HFF-Myc (cell line): ENCODE results near the gene FRZB.

Experiments
- DNase-seq: peaks from one replicate; pipeline ENCODE4 v3.0.0-alpha.2; 2011; ENCODE audit warnings: low read depth; ENCODE audit errors: extremely low read depth
- H3K4me3 ChIP-seq: replicated peaks from 2 replicates; pipeline ENCODE4 v1.5.1; 2011; ENCODE audit warnings: low read depth, mild to moderate bottlenecking, control low read depth, low read length
- TF ChIP-seq, protein P1 (sequence below): IDR thresholded peaks from 2 replicates; pipeline ENCODE4 v1.5.1; 2012; ENCODE audit warnings: mild to moderate bottlenecking, low read depth, low read length, control low read depth; ENCODE audit errors: missing control alignments

FRZB gene

DNA sequence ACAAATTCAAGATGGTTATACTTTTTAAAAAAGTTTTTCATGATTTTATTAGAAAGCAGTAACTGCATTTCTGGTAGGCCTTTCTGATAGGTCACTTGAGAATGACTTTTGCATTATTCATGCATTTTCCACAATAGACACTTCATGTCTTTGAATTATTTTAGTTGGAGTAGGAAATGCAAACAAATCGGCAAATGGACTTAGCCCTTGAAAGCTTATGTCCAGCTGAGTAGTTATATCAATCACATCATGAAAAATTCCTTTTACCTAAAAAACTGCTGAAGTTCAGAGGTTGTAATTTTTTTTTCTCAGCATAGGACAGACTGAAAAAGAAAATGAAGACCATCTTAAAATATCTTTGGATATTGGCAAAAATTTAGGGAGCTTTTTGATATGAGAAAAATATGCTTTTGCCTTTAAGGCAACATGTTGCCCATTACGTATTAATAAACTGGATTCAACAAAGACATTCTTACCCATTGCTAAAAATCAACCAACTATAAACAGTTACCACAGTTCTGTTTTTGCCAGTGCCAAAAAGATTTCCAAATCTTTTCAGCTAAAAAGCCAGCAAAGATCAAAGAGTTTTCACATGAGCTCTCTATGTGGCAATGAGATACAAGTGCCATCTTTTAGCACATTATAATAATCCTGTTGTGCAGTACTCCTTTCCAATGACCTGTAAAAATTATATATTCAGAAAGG, 45.5 kb upstream of the FRZB start:
- no peak for DNase-seq
- TF ChIP-seq, protein P1, sequence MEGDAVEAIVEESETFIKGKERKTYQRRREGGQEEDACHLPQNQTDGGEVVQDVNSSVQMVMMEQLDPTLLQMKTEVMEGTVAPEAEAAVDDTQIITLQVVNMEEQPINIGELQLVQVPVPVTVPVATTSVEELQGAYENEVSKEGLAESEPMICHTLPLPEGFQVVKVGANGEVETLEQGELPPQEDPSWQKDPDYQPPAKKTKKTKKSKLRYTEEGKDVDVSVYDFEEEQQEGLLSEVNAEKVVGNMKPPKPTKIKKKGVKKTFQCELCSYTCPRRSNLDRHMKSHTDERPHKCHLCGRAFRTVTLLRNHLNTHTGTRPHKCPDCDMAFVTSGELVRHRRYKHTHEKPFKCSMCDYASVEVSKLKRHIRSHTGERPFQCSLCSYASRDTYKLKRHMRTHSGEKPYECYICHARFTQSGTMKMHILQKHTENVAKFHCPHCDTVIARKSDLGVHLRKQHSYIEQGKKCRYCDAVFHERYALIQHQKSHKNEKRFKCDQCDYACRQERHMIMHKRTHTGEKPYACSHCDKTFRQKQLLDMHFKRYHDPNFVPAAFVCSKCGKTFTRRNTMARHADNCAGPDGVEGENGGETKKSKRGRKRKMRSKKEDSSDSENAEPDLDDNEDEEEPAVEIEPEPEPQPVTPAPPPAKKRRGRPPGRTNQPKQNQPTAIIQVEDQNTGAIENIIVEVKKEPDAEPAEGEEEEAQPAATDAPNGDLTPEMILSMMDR: no peak
- H3K4me3 ChIP-seq: no peak overlapping the region

DNA sequence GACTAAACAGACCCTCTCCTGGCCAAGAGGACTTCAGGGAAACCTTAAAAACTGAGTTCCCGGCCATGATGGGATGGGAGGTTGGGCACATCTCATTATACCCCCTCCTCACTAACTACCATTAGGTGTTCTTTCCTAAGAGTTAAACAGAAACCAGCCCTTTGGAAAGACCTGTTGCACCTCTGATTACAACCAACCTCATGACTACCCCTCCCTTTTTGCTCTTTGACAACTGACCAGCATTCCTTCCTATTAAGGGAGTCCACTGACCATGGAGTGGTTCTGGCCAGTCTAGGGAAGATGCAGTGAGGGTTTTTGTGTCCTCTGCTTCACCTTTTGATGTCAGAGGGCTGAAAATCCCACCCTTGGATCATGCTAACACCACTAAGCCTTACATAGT, 44.5 kb upstream of the FRZB start:
- no peak overlapping the region for H3K4me3 ChIP-seq
- no peak for DNase-seq
- TF ChIP-seq, protein P1: no peak

DNA sequence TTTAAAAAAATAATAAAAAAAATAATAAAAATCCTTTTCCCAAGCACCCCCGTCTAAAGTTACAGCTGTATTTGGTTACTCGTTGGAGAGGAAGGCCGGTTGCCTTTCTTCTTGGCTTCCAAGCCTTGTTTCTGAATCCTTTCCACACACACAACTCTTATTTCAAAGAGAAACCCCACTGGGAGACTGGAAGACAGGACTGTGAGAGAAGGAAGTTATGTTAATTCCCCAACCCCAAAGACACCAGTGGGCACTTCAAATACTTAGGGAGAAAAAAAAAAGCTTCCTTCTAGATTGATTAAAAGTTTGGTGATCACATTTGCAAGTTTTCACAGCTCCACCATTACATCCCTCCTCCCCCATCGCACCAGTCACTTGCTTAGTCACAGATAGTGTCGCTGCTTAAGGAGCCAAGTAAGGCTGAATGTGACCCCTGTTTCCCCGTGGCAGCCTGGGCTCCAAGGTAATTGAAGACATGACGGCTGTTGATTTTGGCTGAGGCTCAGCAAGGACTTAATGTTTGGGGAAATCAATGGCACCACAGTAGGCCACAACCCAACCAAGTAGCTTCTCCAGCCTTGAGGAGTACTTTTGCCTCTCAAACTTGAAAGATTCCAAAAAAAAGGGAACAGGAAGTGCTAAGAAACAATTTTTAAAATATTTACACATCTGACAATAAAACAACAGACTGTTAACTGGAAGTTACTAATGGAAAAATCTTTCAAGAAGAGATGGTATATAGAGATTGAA, 40.8 kb upstream of the FRZB start:
- DNase-seq: no peak
- TF ChIP-seq, protein P1: no peak
- no peak overlapping the region for H3K4me3 ChIP-seq

DNA sequence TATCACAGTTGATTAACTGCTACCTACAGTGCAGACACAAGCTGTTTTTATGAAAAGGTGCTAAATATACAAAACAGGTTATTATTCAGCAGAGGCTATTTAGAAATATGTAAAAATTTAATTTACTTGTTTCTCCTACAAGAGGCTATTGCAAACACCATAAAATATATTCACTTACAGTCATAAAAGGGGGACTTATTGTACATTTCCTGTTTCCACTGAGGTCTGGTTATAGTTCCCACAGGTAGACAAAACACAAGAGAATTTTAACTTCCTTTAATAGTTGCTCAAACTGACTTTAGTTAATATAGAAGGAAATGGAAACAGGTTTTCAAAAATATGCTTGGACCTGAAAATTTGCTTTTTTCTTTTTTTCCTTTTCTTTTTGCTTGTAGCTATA, 40.0 kb upstream of the FRZB start:
- H3K4me3 ChIP-seq: no peak overlapping the region
- TF ChIP-seq, protein P1: no peak
- DNase-seq: no peak

DNA sequence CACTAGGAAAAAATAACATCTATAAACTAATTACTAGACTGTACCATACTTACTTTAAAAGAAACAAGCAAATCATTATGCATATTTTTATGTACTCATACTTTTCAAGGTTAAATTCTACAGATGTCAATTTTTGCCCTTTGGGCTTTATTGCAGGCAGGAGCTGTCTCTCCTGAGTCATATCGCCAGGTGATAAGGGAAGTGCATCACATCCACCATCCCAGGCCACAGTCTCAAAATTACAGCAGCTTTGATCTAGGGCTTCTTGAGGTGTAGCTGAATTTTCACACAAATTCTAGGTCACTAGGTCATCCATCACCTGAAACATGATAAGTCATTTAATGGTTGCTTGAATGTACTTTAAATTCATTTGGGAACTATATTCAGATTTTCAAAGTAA, 38.4 kb upstream of the FRZB start:
- no peak overlapping the region for H3K4me3 ChIP-seq
- TF ChIP-seq, protein P1: no peak

DNA sequence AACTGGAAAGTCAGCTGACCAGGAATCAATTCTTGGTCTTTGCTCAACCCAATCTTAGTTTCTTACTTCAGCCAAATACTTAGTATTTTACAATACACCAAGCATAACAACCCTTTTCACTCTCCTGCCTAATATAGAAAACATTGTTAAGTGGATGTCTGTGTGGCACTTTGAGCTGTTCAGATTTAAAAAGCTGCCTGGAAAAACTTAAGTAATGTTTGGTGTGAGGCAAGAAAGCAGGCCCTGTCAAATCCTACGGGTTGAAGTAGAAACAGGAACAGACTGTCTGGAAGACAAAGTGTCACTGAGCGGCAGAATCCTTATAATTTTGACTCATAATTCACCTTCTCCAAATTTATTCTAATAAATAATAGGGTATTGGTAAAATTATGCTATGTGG, 37.1 kb upstream of the FRZB start:
- H3K4me3 ChIP-seq: no peak overlapping the region
- DNase-seq: no peak
- TF ChIP-seq, protein P1: no peak

More for the DNA sequence above, 38.4 kb upstream of the FRZB start:
- DNase-seq: no peak

DNA sequence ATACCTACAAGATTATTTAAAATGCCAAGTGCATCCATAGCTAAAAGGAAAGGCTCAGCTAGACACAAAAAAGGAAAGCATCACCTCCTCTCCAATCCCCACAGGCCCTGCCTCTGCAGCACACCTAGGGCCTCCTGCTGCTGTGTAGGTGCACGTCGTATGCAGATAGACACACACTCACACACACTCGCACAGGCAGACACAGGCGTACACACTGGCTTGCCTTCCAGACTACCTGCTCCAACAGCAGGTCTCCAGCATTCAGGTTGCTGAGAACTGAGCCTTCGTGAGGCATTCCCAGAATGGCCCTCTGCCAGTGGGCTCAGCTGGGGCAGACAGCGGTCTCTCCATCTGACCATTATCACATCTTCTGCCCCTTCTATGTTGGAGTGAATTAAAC, 35.3 kb upstream of the FRZB start:
- TF ChIP-seq, protein P1: no peak

More for the DNA sequence above, 35.3 kb upstream of the FRZB start:
- H3K4me3 ChIP-seq: no peak overlapping the region
- DNase-seq: no peak
